Breast epithelium (tissue), 4 donors: ENCODE data around the gene KLHL6. TPM values are rescaled to one million over a fixed set of nuclear protein-coding genes. Genes with fewer than 3 reads are reported as not detected.

Experiments
- DNase-seq, 2 donors: peaks; one replicate each; pipeline ENCODE4 v3.0.0-alpha.2; 2019; ENCODE audit warnings: low spot score in 2 of 2
- H3K27ac ChIP-seq, 2 donors: fragments of 200-600 bp; sonication (generic) in 1 of 2; one replicate each; pipeline ENCODE4 v1.5.1; 2016 to 2019; ENCODE audit warnings: mild to moderate bottlenecking in 1 of 2
- H3K27me3 ChIP-seq, 2 donors: fragments of 200-600 bp; sonication (generic) in 1 of 2; one replicate each; pipeline versions ENCODE4 v1.5.1 to v1.6.0; 2017 to 2019; ENCODE audit warnings: control low read depth in 1 of 2, mild to moderate bottlenecking in 1 of 2
- H3K36me3 ChIP-seq: fragments of 200-600 bp; one replicate; pipeline ENCODE4 v1.5.1; 2019
- H3K4me1 ChIP-seq, 2 donors: fragments of 200-600 bp; sonication (generic); one replicate each; pipeline ENCODE4 v1.5.1; 2016 to 2019; ENCODE audit warnings: control low read depth in 1 of 2
- H3K4me3 ChIP-seq, 3 donors: fragments of 200-600 bp; sonication (generic); 1 replicate in 2 of 3; 2 replicates in 1 of 3; pipeline ENCODE4 v1.5.1; 2016 to 2019; ENCODE audit warnings: mild to moderate bottlenecking in 3 of 3, moderate library complexity in 2 of 3
- H3K9me3 ChIP-seq, 2 donors: fragments of 200-600 bp; sonication (generic) in 1 of 2; one replicate each; pipeline ENCODE4 v1.5.1; 2016 to 2019; ENCODE audit warnings: control low read depth in 1 of 2
- CTCF ChIP-seq, 3 donors: fragments of 450-650 bp; IDR thresholded peaks; one replicate each; pipeline ENCODE4 v1.5.1; 2016 to 2017; ENCODE audit warnings: antibody characterized with exemption in 3 of 3, mild to moderate bottlenecking in 3 of 3, moderate library complexity in 3 of 3
- POLR2A ChIP-seq: fragments of 450-650 bp; IDR thresholded peaks from one replicate; pipeline ENCODE4 v1.6.1; 2016; ENCODE audit warnings: antibody characterized with exemption, mild to moderate bottlenecking, moderate library complexity
- POLR2AphosphoS5 ChIP-seq, 3 donors: sonication (generic); formaldehyde crosslinking; IDR thresholded peaks; one replicate each; pipeline ENCODE4 v1.6.1; 2017; ENCODE audit warnings: antibody characterized with exemption in 3 of 3
- intact Hi-C: fragments of 100-400 bp; cut with DNase I; formaldehyde crosslinking; loops from one replicate; pipeline ENCODE4 v1.15.1; 2023; ENCODE audit warnings: low total_unique reads
- total RNA-seq, 3 donors: library from RNA; depleted of rRNA; stranded (reverse); fragments of >200 nt; gene quantifications; one replicate each; pipeline ENCODE4 v1.1.0, GENCODE V29; 2016

The KLHL6 gene
- total RNA-seq, 3 donors from 2014 or later: 2.7 to 7.9 (median 4.3) TPM

- H3K27me3 ChIP-seq: no peaks in the 10 kb centered on the region
- H3K36me3 ChIP-seq: no peaks in the 10 kb centered on the region
- H3K27ac ChIP-seq: no peak overlapping the region
- no peak overlapping the region for H3K4me3 ChIP-seq
- TF ChIP-seq CTCF (IDR thresholded peaks at IDR 0.05): no peak
- no peak for TF ChIP-seq POLR2A
- no peak for TF ChIP-seq POLR2AphosphoS5 (IDR thresholded peaks at IDR 0.05)
- no peaks in the 10 kb centered on the region for H3K4me1 ChIP-seq
- intact Hi-C loops: no loop called here
- peaks cover 5 to 16% of the 10 kb centered on the region in 2 donors for H3K9me3 ChIP-seq
- no peak for DNase-seq
Measured at GRCh38 chr3:183508821-183509220, 46.7 kb downstream of the KLHL6 start.

GRCh38 chr3:183507551-183507950, 48.0 kb downstream of the KLHL6 start:
- intact Hi-C loops: no loop called here
- Histone ChIP-seq H3K4me3 (no peak overlapping the region), H3K4me1 (no peaks in the 10 kb centered on the region), H3K36me3 (no peaks in the 10 kb centered on the region), H3K27me3 (no peaks in the 10 kb centered on the region), H3K27ac (no peak overlapping the region), H3K9me3 (peaks cover 5 to 16% of the 10 kb centered on the region in 2 donors)
- no peak for DNase-seq
- TF ChIP-seq POLR2AphosphoS5 (IDR thresholded peaks at IDR 0.05) (no peak), POLR2A (no peak)

GRCh38 chr3:183506674-183507320, 48.7 kb downstream of the KLHL6 start:
- H3K4me1 ChIP-seq: no peaks in the 10 kb centered on the region
- no peak overlapping the region for H3K27ac ChIP-seq
- no peaks in the 10 kb centered on the region for H3K36me3 ChIP-seq
- H3K4me3 ChIP-seq: no peak overlapping the region
- TF ChIP-seq POLR2AphosphoS5 (IDR thresholded peaks at IDR 0.05): no peak
- TF ChIP-seq POLR2A: no peak
- TF ChIP-seq CTCF (IDR thresholded peaks at IDR 0.05): no peak
- H3K27me3 ChIP-seq: no peaks in the 10 kb centered on the region
- DNase-seq: no peak
- peaks cover 5 to 16% of the 10 kb centered on the region in 2 donors for H3K9me3 ChIP-seq
- intact Hi-C loops: no loop called here

GRCh38 chr3:183504597-183504996, 50.9 kb downstream of the KLHL6 start:
- TF ChIP-seq POLR2AphosphoS5 (IDR thresholded peaks at IDR 0.05) (no peak), POLR2A (no peak), CTCF (IDR thresholded peaks at IDR 0.05) (no peak)
- Histone ChIP-seq H3K4me3 (no peak overlapping the region), H3K27ac (no peak overlapping the region), H3K27me3 (no peaks in the 10 kb centered on the region), H3K36me3 (no peaks in the 10 kb centered on the region), H3K9me3 (peaks cover 5 to 16% of the 10 kb centered on the region in 2 donors), H3K4me1 (no peaks in the 10 kb centered on the region)
- DNase-seq: no peak
- intact Hi-C loops: no loop called here

GRCh38 chr3:183503746-183504145, 51.8 kb downstream of the KLHL6 start:
- H3K27me3 ChIP-seq: no peaks in the 10 kb centered on the region
- H3K9me3 ChIP-seq: peaks cover 5 to 16% of the 10 kb centered on the region in 2 donors
- H3K27ac ChIP-seq: no peak overlapping the region
- no peaks in the 10 kb centered on the region for H3K4me1 ChIP-seq
- no peaks in the 10 kb centered on the region for H3K36me3 ChIP-seq
- no peak for TF ChIP-seq POLR2AphosphoS5 (IDR thresholded peaks at IDR 0.05)
- TF ChIP-seq POLR2A: no peak
- no peak for TF ChIP-seq CTCF (IDR thresholded peaks at IDR 0.05)
- H3K4me3 ChIP-seq: no peak overlapping the region
- DNase-seq: no peak
- intact Hi-C loops: no loop called here
